ENCODE measurements around the gene VDAC1.

DNA sequence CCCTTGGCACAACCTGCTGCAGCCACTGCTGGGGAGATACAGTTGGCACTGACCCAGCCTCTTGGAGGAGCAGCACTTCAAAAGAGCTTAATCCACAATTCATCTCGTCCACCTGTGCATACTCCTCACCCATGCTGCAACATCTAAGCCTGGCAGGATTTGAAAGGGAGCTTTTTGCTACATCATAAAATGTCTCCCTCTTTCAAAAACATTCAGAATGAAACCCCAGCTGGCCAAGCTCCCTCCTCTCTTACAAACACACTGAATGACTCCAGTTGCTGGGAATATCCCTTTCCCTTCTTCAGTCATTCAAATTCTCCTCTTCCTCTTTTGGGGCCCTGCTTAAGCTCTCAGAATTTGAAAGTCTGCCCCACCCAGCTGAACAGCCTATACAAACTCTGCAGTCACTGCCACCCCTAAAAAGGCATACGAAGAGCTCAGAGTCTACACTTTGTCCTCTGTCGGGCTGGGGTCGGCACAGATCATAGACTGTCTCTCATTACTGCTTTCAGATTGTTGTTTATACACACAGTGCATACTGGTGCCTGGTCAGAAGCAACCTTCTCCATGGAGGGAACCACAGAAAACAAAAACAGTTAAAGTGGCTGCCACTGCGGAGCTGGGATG lies 27.5 kb downstream of the VDAC1 start:
- TF ChIP-seq, protein P1, sequence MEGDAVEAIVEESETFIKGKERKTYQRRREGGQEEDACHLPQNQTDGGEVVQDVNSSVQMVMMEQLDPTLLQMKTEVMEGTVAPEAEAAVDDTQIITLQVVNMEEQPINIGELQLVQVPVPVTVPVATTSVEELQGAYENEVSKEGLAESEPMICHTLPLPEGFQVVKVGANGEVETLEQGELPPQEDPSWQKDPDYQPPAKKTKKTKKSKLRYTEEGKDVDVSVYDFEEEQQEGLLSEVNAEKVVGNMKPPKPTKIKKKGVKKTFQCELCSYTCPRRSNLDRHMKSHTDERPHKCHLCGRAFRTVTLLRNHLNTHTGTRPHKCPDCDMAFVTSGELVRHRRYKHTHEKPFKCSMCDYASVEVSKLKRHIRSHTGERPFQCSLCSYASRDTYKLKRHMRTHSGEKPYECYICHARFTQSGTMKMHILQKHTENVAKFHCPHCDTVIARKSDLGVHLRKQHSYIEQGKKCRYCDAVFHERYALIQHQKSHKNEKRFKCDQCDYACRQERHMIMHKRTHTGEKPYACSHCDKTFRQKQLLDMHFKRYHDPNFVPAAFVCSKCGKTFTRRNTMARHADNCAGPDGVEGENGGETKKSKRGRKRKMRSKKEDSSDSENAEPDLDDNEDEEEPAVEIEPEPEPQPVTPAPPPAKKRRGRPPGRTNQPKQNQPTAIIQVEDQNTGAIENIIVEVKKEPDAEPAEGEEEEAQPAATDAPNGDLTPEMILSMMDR (IDR thresholded peaks at IDR 0.05; ENCODE audit: borderline replicate concordance, extremely low read depth, low read length, poor library complexity, severe bottlenecking): no peak
- no peak for TF ChIP-seq EZH2 (IDR thresholded peaks at IDR 0.05; ENCODE audit: borderline replicate concordance, low read depth, low read length, severe bottlenecking)
